Ecto neural progenitor cell (in vitro differentiated cells): ENCODE data around the gene CERS4.
"Not testable (repeated sequence)": the region's sequence is repeated elsewhere in the genome, so short reads cannot be mapped to it uniquely, and the experiment has no call there.

Experiments
- DNase-seq: peaks from one replicate; pipeline ENCODE4 v3.0.0-alpha.2; 2018; ENCODE audit warnings: low spot score

Gene CERS4

DNA sequence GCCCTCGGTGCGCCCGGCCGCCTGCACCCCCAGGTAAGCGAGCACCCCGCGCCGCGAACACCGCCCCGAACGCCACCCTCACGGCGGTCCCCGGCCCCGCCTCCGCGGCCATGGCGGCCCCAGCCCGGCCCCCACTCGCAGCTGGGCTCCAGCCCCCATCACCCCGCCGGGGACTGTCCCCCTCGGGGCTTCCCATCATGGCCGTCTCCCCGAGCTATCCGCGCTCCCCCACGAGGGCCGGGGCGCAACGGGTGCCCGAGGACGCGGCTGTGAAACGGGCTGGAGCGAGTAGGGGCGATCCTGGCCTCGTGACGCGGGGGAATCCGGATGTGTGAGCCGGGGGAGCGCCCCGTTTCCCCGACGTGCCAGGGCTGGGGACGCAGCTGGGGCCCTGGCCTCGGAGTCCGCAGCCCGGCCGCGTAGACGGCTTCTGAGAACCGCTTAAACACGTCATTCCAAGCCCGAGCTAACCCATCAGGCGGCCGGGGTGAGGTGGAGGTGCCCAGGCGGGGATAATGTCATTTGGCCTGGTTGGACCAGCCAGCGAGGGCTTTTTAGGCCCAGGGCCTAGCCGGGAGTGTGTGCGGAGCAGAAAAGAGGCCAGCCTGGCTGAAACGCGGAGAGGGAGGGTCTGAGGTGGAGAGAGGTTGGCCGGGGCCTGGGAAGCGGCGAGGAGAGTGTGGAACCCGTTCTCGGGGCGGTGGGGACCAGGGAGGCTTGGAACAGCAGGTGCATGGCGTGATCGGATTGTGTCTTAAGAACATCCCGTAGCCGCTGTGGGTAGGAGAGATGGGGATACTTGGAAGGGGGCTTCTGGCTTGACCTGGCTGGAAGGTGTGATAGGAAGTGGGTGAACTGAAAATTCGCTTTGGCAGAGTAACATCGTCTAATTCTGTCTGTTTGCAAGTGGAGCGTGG, 550 bp downstream of the CERS4 start:
- DNase-seq = peak; percentile 74

DNA sequence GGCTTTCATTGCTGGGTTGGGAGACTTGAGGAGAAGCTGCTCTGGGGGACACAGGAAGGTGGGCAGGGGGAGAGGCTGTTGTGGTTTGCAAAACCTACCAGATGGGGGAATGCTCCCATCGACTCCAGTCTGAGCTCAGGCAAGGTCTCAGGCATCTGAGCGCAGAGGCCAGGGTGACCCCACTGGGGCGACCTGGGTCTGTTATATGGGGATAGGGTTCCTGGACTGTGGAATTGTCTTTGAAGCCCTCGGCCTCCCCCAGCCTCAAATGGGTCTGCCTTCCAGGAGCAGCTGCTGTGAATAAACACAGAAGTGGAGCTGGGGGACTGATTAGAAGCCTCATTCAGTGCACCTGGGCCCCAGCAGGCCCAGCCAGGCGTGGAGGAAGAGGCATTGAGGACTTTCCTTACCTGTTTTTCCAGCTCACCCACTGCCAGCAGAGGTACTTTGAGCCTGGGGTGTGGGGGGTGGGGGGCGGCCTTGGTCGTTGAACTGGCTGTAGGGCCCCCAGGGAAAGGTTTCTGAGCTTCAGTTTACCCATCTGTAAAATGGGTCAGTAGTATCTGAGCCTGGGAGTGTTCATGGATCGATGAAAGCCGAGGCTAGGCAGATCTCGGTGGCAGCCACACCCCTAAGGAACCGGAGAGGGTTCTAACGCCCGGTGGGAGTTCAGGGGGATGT, 1.4 kb downstream of the CERS4 start:
- no peak for DNase-seq

DNA sequence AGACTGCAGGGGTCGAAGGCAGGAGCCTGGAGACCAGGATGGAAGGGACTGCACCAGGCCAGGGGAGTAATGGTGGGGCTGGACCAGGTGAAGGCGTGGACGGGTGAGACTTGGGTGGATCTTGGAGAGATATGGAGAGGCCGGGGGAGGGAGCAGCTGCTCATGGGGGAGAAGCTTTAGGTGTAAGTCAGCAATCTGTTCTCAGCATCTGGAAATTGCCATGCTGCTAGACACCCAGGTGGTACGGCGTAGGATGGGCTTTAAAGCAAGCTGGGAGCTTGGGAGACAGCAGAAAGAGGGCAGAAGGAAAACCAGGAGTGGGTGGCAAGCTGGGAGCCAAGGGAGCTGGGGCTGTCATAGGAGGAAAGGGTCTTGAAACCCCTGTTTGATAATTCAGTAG, 3.0 kb downstream of the CERS4 start:
- no peak for DNase-seq

DNA sequence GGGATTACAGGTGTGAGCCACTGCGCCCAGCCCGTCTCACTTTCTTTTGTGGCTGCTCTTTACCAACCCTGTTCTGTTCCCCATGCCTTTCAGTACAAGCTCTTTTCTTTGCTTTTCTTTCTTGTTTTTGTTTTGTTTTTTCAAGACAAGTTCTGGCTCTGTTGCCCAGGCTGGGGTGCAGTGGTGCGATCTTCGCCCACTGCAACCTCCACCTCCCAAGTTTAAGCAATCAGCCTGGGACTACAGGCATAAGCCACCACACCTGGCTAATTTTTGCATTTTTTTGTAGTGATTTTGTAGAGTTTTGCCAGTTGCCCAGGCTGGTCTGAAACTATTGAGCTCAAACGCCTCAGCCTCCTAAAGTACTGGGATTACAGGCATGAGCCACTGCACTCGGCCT, 3.7 kb downstream of the CERS4 start:
- DNase-seq = no peak

DNA sequence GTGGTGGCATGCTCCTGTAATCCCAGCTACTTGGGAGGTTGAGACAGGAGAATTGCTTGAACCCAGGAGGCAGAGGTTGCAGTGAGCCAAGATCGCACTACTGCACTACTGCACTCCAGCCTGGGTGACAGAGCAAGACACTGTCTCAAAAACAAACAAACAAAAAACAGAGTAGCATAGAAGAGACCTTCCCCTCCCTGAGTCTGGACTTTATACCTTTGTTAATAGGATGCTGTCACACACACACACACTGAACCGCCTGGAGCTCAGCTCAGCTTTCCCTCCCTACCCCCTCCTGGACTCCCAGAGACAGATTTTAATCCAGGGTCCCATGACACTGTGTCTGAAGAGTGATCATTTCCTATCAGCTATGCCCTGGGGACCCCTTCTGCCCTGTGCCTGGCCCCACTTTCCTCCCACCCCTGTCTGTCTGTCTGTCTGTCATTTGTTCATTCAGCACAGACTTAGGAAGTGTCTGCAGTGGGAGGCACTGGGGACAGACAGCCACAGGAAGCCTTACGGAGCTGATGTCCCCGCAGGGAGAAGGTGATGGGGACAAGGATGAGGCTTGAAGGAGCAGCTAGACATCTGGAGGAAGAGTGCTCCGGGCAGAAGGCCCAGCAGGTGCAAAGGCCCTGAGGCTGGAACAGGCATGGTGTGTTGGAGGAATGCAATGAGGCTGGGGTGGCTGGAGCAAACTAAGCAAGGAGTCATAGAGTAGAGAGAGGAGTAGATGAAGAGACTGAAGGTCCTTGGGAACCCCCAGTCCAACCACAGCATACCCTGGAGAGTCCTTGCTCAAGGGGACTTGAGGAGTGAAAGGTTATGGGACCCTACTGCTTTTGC, 4.9 kb downstream of the CERS4 start:
- DNase-seq = no peak

DNA sequence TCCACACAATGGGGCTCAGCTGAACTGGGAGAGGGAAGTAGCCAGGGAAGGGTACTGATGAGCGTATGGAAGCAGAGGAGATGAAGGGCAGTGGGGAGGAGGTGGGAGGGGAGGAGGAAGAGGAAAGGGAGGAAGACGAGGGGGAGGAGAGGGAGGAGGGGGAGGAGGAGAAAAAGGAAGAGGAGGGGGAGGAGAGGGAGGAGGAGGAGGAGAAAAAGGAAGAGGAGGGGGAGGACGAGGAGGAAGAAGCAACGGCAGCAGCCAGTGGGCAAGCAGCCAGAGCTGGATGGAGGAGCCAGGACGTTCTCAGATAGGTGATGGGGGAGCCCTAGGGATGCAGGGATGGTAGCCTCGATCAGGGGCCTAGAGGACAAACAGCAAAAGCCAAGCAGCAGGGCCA, 5.6 kb downstream of the CERS4 start:
- DNase-seq = no peak

DNA sequence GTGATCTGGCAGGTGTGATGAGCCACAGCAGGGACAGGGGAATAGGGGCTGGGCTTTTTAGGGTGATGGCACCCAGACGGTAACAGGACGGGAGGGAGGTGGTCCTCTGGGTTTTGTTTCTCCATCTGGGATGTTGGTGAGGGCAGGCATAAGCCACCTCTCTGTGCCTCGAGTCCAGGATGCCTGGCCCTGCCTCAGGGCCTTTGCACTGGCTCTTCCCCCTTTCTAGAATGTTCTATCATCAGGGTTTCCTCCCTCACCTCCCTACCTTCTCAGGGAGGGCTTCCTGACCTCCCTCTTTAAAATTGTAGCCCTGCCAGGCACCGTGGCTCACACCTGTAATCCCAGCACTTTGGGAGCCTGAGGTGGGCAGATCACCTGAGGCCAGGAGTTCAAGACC, 6.6 kb downstream of the CERS4 start:
- DNase-seq = no peak

DNA sequence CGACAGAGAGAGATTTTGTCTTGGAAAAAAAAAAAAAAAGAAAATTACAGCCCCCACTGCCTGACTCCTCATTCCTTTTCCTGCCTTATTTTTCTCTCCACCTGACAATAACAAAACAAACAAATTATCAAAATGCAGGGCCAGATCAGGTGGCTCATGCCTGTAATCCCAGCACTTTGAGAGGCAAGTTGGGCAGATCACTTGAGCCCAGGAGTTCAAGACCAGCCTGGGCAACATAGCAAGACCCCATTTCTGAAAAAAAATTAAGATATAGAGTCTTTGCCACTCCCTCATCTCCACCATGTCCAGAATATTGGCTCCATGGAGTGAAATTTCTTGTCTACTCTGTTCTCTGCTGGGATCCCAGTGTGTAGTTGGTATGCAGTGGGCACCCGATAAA, 7.2 kb downstream of the CERS4 start:
- DNase-seq = no peak

DNA sequence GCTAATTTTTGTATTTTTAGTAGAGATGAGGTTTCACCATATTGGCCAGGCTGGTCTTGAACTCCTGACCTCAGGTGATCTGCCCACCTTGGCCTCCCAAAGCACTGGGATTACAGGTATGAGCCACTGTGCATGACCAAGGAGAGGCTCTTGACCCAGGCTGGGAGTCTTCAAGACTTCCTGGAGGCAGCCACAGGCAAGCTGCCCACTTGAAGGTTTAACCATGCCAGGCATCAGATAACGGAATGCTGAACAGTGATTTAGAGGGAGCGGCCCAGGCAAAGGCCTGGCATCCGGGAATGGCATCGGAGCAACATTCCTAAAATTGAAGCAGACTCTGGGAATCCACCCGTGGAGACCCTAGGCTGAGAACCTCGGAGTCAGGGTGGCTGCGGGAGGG, 9.0 kb downstream of the CERS4 start:
- not testable (repeated sequence) for DNase-seq

DNA sequence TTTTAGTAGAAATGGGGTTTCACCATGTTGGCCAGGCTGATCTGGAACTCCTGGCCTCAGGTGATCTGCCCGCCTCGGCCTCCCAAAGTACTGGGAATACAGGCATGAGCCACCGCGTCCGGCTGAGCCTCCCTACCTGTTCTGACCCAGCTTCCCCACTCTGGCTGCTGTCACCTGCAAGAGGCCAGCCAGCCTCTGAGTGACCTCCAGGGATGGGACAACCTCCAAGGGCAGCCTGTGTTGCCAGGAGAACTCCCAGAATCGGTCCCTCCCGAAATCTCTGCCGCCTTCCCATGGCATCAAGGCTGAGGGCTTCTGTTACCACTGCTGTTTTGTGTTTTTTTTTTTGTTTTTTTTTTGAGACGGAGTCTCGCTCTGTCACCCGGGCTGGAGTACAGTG, 11.3 kb downstream of the CERS4 start:
- no peak for DNase-seq

DNA sequence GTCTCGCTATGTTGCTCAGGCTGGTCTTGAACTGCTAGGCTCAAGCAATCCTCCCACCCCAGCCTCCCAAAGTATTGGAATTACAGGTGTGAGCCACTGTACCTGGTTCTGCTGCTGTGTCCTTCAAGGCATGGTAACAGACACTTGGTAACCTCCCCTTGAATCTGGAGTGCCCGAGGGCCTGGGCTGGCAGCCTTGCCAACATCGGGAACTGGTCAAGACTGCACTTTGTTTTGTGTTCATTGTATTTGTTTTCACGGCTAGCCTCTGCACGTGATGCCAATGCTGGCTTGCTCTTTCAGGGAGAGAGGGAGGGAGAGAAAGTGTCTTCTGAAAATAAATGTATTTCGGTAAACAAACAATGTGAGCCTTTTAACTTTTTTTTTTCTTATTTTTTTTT, 12.0 kb downstream of the CERS4 start:
- DNase-seq = no peak

DNA sequence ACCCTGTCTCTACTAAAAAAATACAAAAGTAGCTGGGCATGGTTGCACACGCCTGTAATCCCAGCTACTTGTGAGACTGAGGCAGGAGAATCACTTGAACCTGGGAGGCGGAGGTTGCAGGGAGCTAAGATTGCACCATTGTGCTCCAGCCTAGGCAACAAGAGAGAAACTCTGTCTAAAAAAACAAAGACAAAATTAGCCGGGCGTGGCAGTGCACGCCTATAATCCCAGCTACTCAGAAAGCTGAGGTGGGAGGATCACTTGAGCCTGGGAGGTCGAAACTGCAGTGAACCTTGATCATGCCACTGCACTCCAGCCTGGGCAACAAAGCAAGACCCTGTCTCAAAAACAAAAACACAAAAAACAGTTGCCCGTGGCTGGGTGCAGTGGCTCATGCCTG, 14.3 kb downstream of the CERS4 start:
- DNase-seq = not testable (repeated sequence)

DNA sequence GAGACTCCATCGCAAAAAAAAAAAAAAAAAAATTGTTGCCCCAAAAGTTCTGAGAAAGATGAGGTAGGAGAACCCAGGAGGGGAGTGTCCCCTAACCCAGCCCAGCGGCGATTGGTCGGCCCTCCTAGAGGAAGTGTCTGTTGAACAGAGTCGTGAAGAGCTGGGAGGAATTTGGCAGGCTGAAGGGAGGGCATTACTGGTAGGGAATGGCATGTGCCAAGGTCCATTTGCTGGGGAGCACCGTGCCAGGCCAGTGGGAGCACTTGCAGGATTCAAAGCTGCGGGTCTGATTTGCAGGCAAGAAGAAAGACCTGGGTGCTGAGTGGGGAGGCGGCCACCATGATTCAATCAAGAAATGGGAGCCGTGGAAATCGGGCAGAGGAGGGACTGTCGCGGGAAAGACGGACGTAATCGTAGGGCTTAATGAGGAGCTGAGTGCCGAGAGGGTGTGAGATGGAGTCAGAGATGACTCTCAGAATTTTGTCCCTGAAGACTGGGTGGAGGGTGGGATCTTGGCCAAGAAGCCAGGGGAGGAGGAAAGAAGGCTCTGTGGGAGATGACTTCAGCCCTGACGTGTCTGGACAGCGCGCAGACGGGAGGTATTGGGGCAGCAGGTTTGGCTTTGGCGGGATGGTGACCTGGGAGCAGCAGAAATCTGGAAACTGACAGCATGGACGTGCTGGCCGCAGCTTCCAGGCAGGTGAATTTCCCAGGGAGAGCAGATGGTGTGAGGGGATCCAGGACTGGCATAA, 15.4 kb downstream of the CERS4 start:
- DNase-seq = no peak

DNA sequence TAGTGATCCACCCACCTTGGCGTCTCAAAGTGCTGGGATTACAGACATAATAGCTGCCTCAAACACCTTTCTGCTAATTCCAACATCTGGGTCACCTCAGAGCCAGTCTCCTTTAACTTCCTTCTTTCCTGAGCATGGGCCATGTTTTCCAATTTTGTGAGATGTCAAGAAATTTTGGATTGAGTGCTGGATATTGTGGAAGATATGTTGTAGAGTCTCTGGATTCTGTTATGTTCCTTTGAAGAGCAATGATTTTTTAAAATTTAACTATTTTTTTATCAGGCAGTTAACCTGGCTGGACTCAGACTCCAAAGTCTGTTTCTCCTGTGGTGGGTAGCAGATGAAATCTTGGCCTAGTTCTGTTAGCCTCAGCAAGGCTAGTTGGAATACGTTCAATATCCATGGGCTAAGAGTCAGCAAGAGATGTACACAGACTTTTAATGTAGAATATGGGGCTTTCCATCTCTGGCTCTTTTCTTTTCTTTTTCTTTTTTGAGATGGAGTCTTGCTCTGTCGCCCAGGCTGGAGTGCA, 22.0 kb downstream of the CERS4 start:
- no peak for DNase-seq

DNA sequence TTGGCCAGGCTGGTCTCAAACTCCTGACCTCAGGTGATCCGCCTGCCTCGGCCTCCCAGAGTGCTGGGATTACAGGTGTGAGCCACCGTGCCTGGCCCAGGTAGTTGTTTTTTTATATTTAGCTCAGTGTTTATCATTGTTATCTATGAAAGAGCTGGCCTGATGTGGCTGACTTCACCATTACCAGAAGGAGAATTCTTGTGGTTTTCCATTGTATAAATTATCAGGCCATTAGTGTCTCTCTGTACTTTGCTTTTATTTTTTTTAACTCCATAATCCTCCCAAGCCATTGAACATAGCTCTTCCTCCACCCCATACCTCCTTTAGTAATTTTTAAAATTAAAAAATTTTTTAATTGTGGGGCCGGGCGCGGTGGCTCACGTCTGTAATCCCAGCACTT, 24.2 kb downstream of the CERS4 start:
- DNase-seq = no peak

DNA sequence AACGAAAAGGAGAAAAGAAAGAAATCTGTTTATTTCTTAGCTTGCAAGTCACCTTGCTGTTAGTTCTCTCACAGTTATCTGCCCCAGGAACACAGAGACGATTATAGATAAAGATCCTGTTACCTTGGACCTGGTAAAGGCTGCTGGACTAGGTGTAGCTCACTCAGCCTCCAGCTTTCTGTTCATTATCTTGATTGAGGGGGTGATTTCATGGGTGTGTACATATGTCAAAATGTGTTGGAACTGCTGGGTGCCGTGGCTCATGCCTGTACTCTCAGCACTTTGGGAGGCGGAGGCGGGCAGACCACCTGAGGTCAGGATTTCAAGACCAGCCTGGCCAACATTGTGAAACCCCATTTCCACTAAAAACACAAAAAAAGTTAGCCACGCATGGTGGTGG, 27.9 kb downstream of the CERS4 start:
- no peak for DNase-seq

DNA sequence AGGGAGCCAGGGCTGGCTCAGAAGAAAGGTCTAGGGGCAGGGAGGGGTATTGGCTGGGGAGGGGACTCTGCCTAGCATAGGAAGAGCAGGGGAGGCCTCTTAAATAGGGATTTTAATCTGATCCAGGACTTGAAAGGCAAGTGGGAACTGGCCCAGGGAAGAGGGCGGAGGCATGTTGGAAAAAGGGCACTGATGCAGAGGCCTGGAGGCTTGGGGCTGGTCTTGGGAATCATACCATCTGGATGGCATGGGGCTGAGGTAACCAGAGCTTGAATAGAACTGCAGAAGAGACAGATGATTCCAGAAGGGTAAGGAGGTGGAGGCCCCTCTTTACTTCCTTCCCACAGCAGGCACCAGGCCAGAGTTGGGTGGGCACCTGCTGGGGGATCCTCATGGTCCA, 29.1 kb downstream of the CERS4 start:
- DNase-seq = no peak

DNA sequence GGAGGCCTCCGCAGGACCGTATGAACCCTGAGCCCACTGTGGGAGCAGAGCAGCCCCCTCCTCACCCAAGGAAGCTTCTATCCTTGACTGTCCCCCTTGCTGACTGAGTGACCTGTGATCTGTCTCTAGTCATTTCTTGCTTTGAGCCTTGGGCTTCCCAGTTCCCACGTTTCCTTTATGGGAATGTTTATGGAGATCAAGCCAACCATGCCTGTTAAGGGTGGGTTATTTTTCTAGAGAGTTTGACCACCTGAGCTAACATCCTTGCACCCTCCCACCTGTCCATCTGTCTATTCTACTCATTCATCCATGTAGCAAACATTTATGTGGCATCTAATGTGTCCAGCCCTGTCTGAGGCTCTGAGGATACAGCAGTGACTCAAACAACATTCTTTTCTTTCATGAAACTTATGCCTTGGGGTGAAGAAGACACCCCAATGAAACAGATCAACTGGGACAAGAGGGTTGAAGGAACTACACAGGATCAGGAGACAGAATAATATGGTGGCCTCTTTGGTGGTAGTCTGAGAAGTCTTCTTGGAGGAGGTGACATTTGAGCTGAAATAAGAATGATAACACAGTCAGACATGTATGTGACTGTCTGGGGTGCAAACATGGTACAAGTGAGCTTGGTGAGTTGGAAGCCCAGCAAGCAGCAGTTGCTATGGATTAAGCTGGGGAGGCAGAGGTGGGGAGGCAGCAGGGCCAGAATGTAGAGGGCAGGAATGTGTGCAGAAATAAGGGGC, 30.5 kb downstream of the CERS4 start:
- no peak for DNase-seq

DNA sequence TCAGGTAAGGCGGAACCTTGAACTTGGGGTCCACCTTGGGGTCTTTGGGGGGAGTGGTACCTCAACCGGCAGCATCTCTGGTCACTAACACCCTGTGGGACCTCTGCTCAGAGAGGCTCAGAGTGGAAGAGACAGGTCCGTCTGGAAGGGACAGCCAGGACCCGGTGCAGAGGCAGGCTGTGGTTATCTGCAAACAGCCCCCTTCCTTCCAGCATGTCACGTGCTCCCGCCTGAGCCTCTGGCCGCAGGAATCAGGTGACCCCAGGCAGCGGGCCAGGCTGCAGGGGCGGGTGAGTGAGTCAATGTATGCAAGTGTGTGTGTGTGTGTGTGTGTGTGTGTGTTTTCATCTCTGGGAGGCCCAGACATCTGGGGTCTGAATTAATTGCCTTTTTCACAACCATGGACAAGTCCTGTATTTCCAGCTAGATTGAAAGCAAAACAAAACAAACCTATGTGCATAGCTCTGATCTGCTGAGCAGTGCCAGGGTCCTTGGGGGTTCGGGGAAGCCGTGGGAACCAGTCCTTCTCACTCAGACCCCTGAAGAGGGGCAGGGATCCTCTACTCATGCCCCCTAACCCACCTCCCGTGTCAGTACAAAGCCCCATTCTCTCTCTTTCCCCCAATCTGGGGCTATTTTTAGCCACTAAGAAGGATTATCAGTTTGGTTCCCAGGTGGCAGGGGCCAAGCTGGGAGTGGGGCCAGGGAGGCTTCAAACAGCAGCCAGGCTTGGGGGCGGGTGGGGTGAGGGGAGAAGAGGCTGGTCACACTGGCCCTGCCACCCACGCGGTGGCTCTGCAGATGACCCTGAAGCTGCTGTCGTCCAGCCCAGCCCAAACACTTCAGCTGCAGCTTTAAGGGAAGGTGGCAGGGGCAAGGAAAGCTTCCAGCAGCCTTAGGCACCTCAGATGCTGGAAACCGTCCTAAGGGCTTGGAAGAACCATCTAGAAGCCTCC, 31.4 kb downstream of the CERS4 start:
- peak; percentile 89 for DNase-seq

DNA sequence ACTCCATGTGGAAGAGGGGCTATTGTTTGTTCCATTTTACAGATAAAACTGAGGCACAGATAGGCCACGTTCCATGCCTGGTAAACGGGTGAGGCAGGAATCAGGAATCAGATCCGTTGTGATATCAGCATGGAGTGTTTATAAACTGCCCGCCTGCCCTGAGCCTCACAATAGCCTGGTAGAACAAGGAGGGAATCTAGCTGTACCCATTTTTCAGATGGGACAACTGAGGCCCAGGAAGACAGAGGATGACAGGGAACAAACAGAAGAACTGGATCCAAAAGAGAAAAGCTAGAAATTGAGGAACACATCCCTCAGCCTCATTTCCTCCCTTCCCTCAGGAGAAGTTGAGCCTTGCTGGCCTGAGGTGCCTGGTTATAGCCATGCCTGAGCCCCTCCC, 32.5 kb downstream of the CERS4 start:
- no peak for DNase-seq
